Measurements from ENCODE around the gene VSTM5.

DNA sequence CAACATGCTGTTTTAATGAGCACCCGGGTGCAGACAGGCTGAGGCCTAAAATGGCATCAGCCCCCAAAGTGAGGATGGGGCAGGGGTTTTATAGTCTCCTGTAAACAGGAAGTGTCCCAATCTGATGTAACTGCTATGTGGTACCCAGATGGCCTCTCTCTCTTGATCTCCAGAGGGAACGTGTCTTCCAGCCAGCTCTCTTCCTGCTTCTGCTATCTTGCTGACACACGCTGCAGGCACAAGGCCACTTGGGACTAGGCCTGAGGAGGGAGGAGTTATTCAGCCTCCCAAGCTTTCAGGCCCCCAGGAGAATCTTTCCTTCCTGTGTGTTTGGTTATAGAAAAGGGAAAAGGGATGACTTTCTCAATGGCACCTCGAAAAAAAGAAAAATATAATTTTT is 11.4 kb upstream of the VSTM5 start:
- TF ChIP-seq, protein P1, sequence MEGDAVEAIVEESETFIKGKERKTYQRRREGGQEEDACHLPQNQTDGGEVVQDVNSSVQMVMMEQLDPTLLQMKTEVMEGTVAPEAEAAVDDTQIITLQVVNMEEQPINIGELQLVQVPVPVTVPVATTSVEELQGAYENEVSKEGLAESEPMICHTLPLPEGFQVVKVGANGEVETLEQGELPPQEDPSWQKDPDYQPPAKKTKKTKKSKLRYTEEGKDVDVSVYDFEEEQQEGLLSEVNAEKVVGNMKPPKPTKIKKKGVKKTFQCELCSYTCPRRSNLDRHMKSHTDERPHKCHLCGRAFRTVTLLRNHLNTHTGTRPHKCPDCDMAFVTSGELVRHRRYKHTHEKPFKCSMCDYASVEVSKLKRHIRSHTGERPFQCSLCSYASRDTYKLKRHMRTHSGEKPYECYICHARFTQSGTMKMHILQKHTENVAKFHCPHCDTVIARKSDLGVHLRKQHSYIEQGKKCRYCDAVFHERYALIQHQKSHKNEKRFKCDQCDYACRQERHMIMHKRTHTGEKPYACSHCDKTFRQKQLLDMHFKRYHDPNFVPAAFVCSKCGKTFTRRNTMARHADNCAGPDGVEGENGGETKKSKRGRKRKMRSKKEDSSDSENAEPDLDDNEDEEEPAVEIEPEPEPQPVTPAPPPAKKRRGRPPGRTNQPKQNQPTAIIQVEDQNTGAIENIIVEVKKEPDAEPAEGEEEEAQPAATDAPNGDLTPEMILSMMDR (IDR thresholded peaks at IDR 0.05; ENCODE audit: extremely low read depth in 1 of 2, insufficient read depth in 1 of 2, low read depth in 1 of 2, low read length in 2 of 2): no peak
- TF ChIP-seq EZH2 (IDR thresholded peaks at IDR 0.05; ENCODE audit: borderline replicate concordance, low read depth, low read length, severe bottlenecking) (no peak), POLR2A (IDR thresholded peaks at IDR 0.05; ENCODE audit: low read depth, low read length) (no peak), POLR2AphosphoS5 (IDR thresholded peaks at IDR 0.05; ENCODE audit: insufficient read depth, low read depth, low read length) (no peak), FOS (IDR thresholded peaks at IDR 0.05; ENCODE audit: borderline replicate concordance, insufficient read depth, low read length) (no peak)
- TF ChIP-seq, protein P2, sequence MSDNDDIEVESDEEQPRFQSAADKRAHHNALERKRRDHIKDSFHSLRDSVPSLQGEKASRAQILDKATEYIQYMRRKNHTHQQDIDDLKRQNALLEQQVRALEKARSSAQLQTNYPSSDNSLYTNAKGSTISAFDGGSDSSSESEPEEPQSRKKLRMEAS (IDR thresholded peaks at IDR 0.05; ENCODE audit: insufficient read depth, insufficient read length): no peak

All from endothelial cell of umbilical vein (primary cell).